NCI-H526 (cell line): ENCODE measurements around the gene HLA-DRB1.
"Not testable (repeated sequence)": the region's sequence is repeated elsewhere in the genome, so short reads cannot be mapped to it uniquely, and the experiment has no call there.

Experiments used
- DNase-seq, 2 experiments: peaks; one replicate each; lab custom pipeline; 2025; lab: John Stamatoyannopoulos, UW

Gene HLA-DRB1

GRCh38 chr6:32609391-32609730, 19.7 kb upstream of the HLA-DRB1 start:
- no peak for DNase-seq

- DNase-seq = no peak
Measured at GRCh38 chr6:32608362-32608761, 18.7 kb upstream of the HLA-DRB1 start.

- DNase-seq = no peak
Measured at GRCh38 chr6:32607988-32608298, 18.3 kb upstream of the HLA-DRB1 start.

GRCh38 chr6:32607263-32607987, 17.8 kb upstream of the HLA-DRB1 start:
- DNase-seq = no peak

- no peak for DNase-seq
Measured at GRCh38 chr6:32604434-32604877, 14.8 kb upstream of the HLA-DRB1 start.

- no peak for DNase-seq
Measured at GRCh38 chr6:32603888-32604287, 14.2 kb upstream of the HLA-DRB1 start.

- no peak for DNase-seq
Measured at GRCh38 chr6:32603222-32603621, 13.6 kb upstream of the HLA-DRB1 start.

GRCh38 chr6:32602383-32602782, 12.7 kb upstream of the HLA-DRB1 start:
- no peak for DNase-seq

- DNase-seq = no peak
Measured at GRCh38 chr6:32597024-32597423, 7.4 kb upstream of the HLA-DRB1 start.

- not testable (repeated sequence) for DNase-seq
Measured at GRCh38 chr6:32590713-32591112, 1.1 kb upstream of the HLA-DRB1 start.

GRCh38 chr6:32588156-32588555, 1.5 kb downstream of the HLA-DRB1 start:
- DNase-seq = no peak

- DNase-seq = no peak
Measured at GRCh38 chr6:32583527-32583898, 6.1 kb downstream of the HLA-DRB1 start.

- DNase-seq = no peak
Measured at GRCh38 chr6:32581315-32582095, 8.1 kb downstream of the HLA-DRB1 start.

GRCh38 chr6:32580593-32580992, 9.1 kb downstream of the HLA-DRB1 start:
- DNase-seq = no peak

GRCh38 chr6:32578962-32579361, 10.7 kb downstream of the HLA-DRB1 start:
- DNase-seq = no peak

GRCh38 chr6:32577493-32577892, 12.2 kb downstream of the HLA-DRB1 start:
- DNase-seq = not testable (repeated sequence)

GRCh38 chr6:32576250-32576649, 13.4 kb downstream of the HLA-DRB1 start:
- no peak for DNase-seq

- no peak for DNase-seq
Measured at GRCh38 chr6:32570363-32570905, 19.2 kb downstream of the HLA-DRB1 start.

- no peak for DNase-seq
Measured at GRCh38 chr6:32568561-32568960, 21.1 kb downstream of the HLA-DRB1 start.

GRCh38 chr6:32566957-32567356, 22.7 kb downstream of the HLA-DRB1 start:
- DNase-seq = no peak

- DNase-seq = no peak
Measured at GRCh38 chr6:32565511-32565910, 24.1 kb downstream of the HLA-DRB1 start.

GRCh38 chr6:32562940-32563339, 26.7 kb downstream of the HLA-DRB1 start:
- no peak for DNase-seq

GRCh38 chr6:32559747-32560146, 29.9 kb downstream of the HLA-DRB1 start:
- no peak for DNase-seq
